CD14-positive monocyte (primary cell): ENCODE data around the gene TSPEAR. TPM values are rescaled to one million over a fixed set of nuclear protein-coding genes. Genes with fewer than 3 reads are reported as not detected.

ENCODE experiments used
- DNase-seq, 3 donors: peaks; one replicate each; pipeline ENCODE4 v3.0.0-alpha.2; 2011 to 2022
- H2AFZ ChIP-seq: 2 replicates; pipeline ENCODE4 v1.6.0; 2012; ENCODE audit warnings: mild to moderate bottlenecking, low read depth, low read length, inconsistent platforms; ENCODE audit not compliant: insufficient read depth, poor library complexity, severe bottlenecking
- H3K27ac ChIP-seq, 2 donors: 1 replicate in 1 of 2; 2 replicates in 1 of 2; pipeline ENCODE4 v1.5.1; 2012 to 2013; ENCODE audit warnings: low read length in 2 of 2, control low read depth in 1 of 2, inconsistent platforms in 1 of 2, low read depth in 1 of 2, mild to moderate bottlenecking in 1 of 2
- H3K27me3 ChIP-seq, 2 donors: one replicate each; pipeline versions ENCODE4 v1.6.0 to v1.6.1; 2011 to 2013; ENCODE audit warnings: low read length in 2 of 2; ENCODE audit not compliant: control insufficient read depth in 2 of 2, insufficient read depth in 2 of 2
- H3K36me3 ChIP-seq, 2 donors: replicated peaks in 1 of 2; 1 replicate in 1 of 2; 2 replicates in 1 of 2; pipeline versions ENCODE4 v1.5.1 to v1.6.1; 2012 to 2013; ENCODE audit warnings: low read length in 2 of 2, control low read depth in 1 of 2, inconsistent platforms in 1 of 2, mild to moderate bottlenecking in 1 of 2; ENCODE audit not compliant: insufficient read depth in 2 of 2, control insufficient read depth in 1 of 2
- H3K4me1 ChIP-seq, 2 donors: 1 replicate in 1 of 2; 2 replicates in 1 of 2; pipeline versions ENCODE4 v1.5.1 to v1.6.1; 2012 to 2013; ENCODE audit warnings: low read length in 2 of 2, control low read depth in 1 of 2, inconsistent platforms in 1 of 2, mild to moderate bottlenecking in 1 of 2, moderate library complexity in 1 of 2; ENCODE audit not compliant: insufficient read depth in 2 of 2, control insufficient read depth in 1 of 2
- H3K4me2 ChIP-seq: replicated peaks from 2 replicates; pipeline ENCODE3; 2012; ENCODE audit warnings: low read length, moderate library complexity, mild to moderate bottlenecking; ENCODE audit not compliant: poor library complexity, severe bottlenecking; ENCODE audit errors: extremely low read depth
- H3K4me3 ChIP-seq, 3 experiments: fragments of 200-600 bp in 1 of 3; sonication (generic) in 1 of 3; replicated peaks in 1 of 3; 1 replicate in 2 of 3; 2 replicates in 1 of 3; pipeline ENCODE4 v1.5.1; 2011 to 2013; ENCODE audit warnings: low read length in 3 of 3, mild to moderate bottlenecking in 3 of 3, control low read depth in 2 of 3, low read depth in 2 of 3, inconsistent platforms in 1 of 3, moderate library complexity in 1 of 3
- H3K79me2 ChIP-seq: 2 replicates; pipeline ENCODE4 v1.6.0; 2012; ENCODE audit warnings: mild to moderate bottlenecking, control low read depth, inconsistent platforms, low read length, moderate library complexity; ENCODE audit not compliant: insufficient read depth
- H3K9ac ChIP-seq: 2 replicates; pipeline ENCODE4 v1.6.0; 2017; ENCODE audit warnings: low read length, mild to moderate bottlenecking; ENCODE audit not compliant: insufficient read depth, poor library complexity, severe bottlenecking
- H3K9me3 ChIP-seq, 2 donors: replicated peaks in 1 of 2; 1 replicate in 1 of 2; 2 replicates in 1 of 2; pipeline versions ENCODE4 v1.5.1 to v1.6.1; 2012 to 2013; ENCODE audit warnings: low read length in 2 of 2, control low read depth in 1 of 2; ENCODE audit not compliant: control insufficient read depth in 1 of 2, insufficient read depth in 1 of 2
- H4K20me1 ChIP-seq: 2 replicates; pipeline ENCODE4 v1.6.0; 2012; ENCODE audit warnings: mild to moderate bottlenecking, low read length, control low read depth, moderate library complexity; ENCODE audit not compliant: insufficient read depth
- H3K27ac Mint-ChIP-seq, 7 donors: one replicate each; pipeline ENCODE4 v1.8.0; 2020; ENCODE audit warnings: mild to moderate bottlenecking in 7 of 7, mixed read lengths in 7 of 7, moderate library complexity in 6 of 7, inconsistent platforms in 2 of 7
- H3K27me3 Mint-ChIP-seq, 3 donors: one replicate each; pipeline ENCODE4 v1.8.0; 2021 to 2022; ENCODE audit warnings: low read depth in 3 of 3, mild to moderate bottlenecking in 3 of 3, mixed read lengths in 3 of 3, moderate library complexity in 3 of 3, inconsistent platforms in 1 of 3
- H3K36me3 Mint-ChIP-seq, 2 donors: one replicate each; pipeline ENCODE4 v1.8.0; 2020; ENCODE audit warnings: mixed read lengths in 2 of 2, inconsistent platforms in 1 of 2, mild to moderate bottlenecking in 1 of 2
- H3K4me1 Mint-ChIP-seq: one replicate; pipeline ENCODE4 v1.8.0; 2020; ENCODE audit warnings: mild to moderate bottlenecking, mixed read lengths
- H3K4me3 Mint-ChIP-seq, 2 donors: one replicate each; pipeline ENCODE4 v1.8.0; 2020; ENCODE audit warnings: mild to moderate bottlenecking in 2 of 2, mixed read lengths in 2 of 2, moderate library complexity in 1 of 2
- H3K9me3 Mint-ChIP-seq, 7 donors: one replicate each; pipeline ENCODE4 v1.8.0; 2020 to 2022; ENCODE audit warnings: mixed read lengths in 7 of 7, mild to moderate bottlenecking in 6 of 7, moderate library complexity in 6 of 7, inconsistent platforms in 2 of 7
- WGBS: methylation state at CpG from one replicate; pipeline ENCODE4 v1.1.5; 2013; ENCODE audit warnings: missing lambda C conversion rate; ENCODE audit not compliant: insufficient coverage; 5-methylcytosine and 5-hydroxymethylcytosine counted together
- intact Hi-C, 2 donors: fragments of 100-400 bp; cut with micrococcal nuclease; formaldehyde crosslinking; loops; one replicate each; pipeline versions ENCODE4 v1.15.0 to v1.15.1; 2023
- polyA plus RNA-seq, 3 donors: library from polyadenylated mRNA; depleted of rRNA in 1 of 3; unstranded in 2 of 3; stranded (reverse) in 1 of 3; fragments of 300-500 nt in 2 of 3; fragments of >200 nt in 1 of 3; fragmentation: Illumina TruSeq in 2 of 3; gene quantifications; 1 replicate in 2 of 3; 2 replicates in 1 of 3; pipeline ENCODE4 v1.2.3, GENCODE V29; 2012 to 2021
- TF ChIP-seq, protein P1 (sequence below): fragments of 200-600 bp; IDR thresholded peaks from one replicate; pipeline ENCODE4 v1.8.0; 2022; ENCODE audit warnings: antibody characterized with exemption, mild to moderate bottlenecking

Gene TSPEAR
- polyA plus RNA-seq, 3 donors, result not detected

DNA sequence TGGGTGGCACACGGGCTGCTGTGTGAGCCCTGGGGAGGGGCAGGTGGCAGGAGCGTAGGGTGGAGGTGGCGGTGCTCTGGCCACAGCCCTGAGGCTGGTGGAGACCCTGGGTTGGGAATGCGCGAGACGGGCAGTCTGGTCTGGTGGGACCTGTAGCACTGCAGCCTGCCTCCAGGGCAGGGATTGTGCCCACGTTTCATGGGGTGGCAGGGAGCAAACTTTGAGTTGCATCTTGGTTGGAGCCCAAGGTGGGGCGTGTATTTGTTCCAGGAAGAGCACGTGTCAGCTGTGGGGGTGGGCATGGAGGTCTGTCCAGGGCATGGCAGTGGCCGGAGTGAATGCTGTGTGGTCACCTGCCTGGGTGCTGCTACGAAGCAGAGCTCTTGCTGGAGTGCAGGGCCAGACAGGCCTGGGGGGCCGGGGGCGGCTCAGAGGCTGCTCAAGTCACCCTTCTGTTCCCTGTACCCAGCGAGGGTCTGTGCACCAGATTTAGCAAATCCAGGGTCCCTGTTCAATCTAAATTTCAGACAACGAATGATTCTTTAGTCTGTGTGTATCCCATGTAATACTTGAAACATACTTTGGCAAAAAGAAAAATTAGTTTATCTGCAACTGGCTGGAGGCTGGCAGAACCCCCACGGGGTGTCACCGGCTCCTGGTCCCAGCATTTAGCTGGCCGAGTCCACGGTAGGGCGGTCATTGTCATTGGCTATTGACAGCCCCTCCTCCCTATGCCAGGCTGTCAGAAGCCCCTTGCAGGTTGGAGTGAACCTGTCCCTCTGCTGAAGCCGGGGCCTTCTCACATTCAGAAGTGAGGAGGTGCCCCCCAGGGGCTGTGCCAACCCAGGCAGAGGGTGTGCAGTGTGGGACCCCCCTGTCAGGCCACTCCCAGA lies 198.6 kb downstream of the TSPEAR start:
- Histone ChIP-seq H3K36me3 (no peaks in the 10 kb centered on the region), H3K27me3 (peaks cover 0 to 3% of the 10 kb centered on the region in 2 donors), H3K4me2 (no peak overlapping the region), H3K9me3 (peaks cover 0 to 4% of the 10 kb centered on the region in 2 donors), H3K4me1 (peaks cover 0 to 10% of the 10 kb centered on the region in 2 donors), H3K9ac (no peak overlapping the region), H4K20me1 (no peaks in the 10 kb centered on the region), H3K79me2 (no peaks in the 10 kb centered on the region), H3K4me3 (no peak overlapping the region), H3K27ac (no peak overlapping the region), H2AFZ (no peak overlapping the region)
- no peak for DNase-seq
- Mint-ChIP-seq H3K27ac (peak overlapping the region in 1 of 7 donors; percentile 50), H3K36me3 (no peaks in the 10 kb centered on the region), H3K9me3 (peaks cover 0 to 9% (median 2%) of the 10 kb centered on the region in 7 donors), H3K4me1 (peaks cover 3% of the 10 kb centered on the region), H3K4me3 (no peak overlapping the region), H3K27me3 (peaks cover 0 to 11% (median 5%) of the 10 kb centered on the region in 3 donors)
- TF ChIP-seq, protein P1, sequence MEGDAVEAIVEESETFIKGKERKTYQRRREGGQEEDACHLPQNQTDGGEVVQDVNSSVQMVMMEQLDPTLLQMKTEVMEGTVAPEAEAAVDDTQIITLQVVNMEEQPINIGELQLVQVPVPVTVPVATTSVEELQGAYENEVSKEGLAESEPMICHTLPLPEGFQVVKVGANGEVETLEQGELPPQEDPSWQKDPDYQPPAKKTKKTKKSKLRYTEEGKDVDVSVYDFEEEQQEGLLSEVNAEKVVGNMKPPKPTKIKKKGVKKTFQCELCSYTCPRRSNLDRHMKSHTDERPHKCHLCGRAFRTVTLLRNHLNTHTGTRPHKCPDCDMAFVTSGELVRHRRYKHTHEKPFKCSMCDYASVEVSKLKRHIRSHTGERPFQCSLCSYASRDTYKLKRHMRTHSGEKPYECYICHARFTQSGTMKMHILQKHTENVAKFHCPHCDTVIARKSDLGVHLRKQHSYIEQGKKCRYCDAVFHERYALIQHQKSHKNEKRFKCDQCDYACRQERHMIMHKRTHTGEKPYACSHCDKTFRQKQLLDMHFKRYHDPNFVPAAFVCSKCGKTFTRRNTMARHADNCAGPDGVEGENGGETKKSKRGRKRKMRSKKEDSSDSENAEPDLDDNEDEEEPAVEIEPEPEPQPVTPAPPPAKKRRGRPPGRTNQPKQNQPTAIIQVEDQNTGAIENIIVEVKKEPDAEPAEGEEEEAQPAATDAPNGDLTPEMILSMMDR, result no peak
- 94% methylated on average over 20 of the region's 21 CpGs for WGBS
- intact Hi-C loops, result loop anchor here in 1 of 2 donors (5.0 kb wide), 1 partner anchor 280 kb away; no protein-coding TSS in a partner anchor

DNA sequence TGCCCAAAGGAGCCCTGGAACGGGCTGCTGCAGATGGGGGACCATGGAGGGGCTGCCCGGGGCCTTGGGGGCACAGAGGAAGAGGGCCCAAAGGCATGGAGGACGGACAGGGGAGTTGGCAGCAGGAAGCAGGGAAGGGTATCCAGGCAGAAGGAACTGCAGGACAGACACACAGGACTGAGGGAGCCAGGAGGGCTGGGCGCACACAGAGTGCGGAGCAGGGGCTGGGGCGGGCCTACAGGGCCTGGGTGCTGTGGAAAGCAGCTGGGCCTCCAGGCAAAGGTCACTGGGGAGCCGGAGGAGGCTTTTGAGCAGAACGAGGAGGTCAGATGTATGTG lies 199.5 kb downstream of the TSPEAR start:
- intact Hi-C loops, result loop anchor here in 1 of 2 donors (5.0 kb wide), 1 partner anchor 280 kb away; no protein-coding TSS in a partner anchor
- DNase-seq, result no peak
- H3K9ac ChIP-seq, result no peak overlapping the region
- H3K4me1 Mint-ChIP-seq, result peaks cover 3% of the 10 kb centered on the region
- H3K4me3 ChIP-seq, result no peak overlapping the region
- no peaks in the 10 kb centered on the region for H3K79me2 ChIP-seq
- H3K4me1 ChIP-seq, result peaks cover 0 to 10% of the 10 kb centered on the region in 2 donors
- H3K27ac Mint-ChIP-seq, result no peak overlapping the region
- H3K27me3 Mint-ChIP-seq, result peaks cover 0 to 14% (median 5%) of the 10 kb centered on the region in 3 donors
- no peaks in the 10 kb centered on the region for H3K36me3 Mint-ChIP-seq
- WGBS, result 93% methylated on average over 8 of the region's 8 CpGs
- no peaks in the 10 kb centered on the region for H4K20me1 ChIP-seq
- H2AFZ ChIP-seq, result no peak overlapping the region
- no peak overlapping the region for H3K4me2 ChIP-seq
- H3K36me3 ChIP-seq, result no peaks in the 10 kb centered on the region
- TF ChIP-seq, protein P1, result no peak
- H3K9me3 Mint-ChIP-seq, result peaks cover 0 to 2% (median 0%) of the 10 kb centered on the region in 7 donors
- no peak overlapping the region for H3K4me3 Mint-ChIP-seq
- peaks cover 0 to 3% of the 10 kb centered on the region in 2 donors for H3K27me3 ChIP-seq
- no peaks in the 10 kb centered on the region for H3K9me3 ChIP-seq
- H3K27ac ChIP-seq, result no peak overlapping the region
